GM23338 (cell line): ENCODE data around the gene ABCA13. TPM values are rescaled to one million over a fixed set of nuclear protein-coding genes. Genes with fewer than 3 reads are reported as not detected.

ENCODE experiments used
- ATAC-seq: fragments of 200-7000 bp; cut with Tn5 transposase; 3 replicates; pipeline ENCODE4 v1.9.1; 2020
- DNase-seq: peaks from one replicate; pipeline ENCODE4 v3.0.0-alpha.2; 2015; ENCODE audit warnings: low spot score
- H2AFZ ChIP-seq: fragments of 200-600 bp; sonication (generic); 2 replicates; pipeline ENCODE4 v1.8.0; 2016; ENCODE audit warnings: antibody characterized with exemption, mild to moderate bottlenecking, moderate library complexity
- H3F3A ChIP-seq: fragments of 200-600 bp; sonication (generic); replicated peaks from 2 replicates; pipeline ENCODE4 v1.8.0; 2017; ENCODE audit warnings: antibody characterized with exemption, mixed run types, low read depth
- H3K27ac ChIP-seq: fragments of 200-600 bp; sonication (generic); 2 replicates; pipeline ENCODE4 v1.6.1; 2016; ENCODE audit warnings: low read depth
- H3K27me3 ChIP-seq: fragments of 200-600 bp; sonication (generic); 2 replicates; pipeline ENCODE4 v1.8.0; 2016; ENCODE audit warnings: mild to moderate bottlenecking, mixed run types, moderate library complexity; ENCODE audit not compliant: insufficient read depth
- H3K36me3 ChIP-seq: fragments of 200-600 bp; sonication (generic); 2 replicates; pipeline ENCODE4 v1.8.0; 2016; ENCODE audit warnings: mild to moderate bottlenecking; ENCODE audit not compliant: insufficient read depth
- H3K4me1 ChIP-seq: fragments of 200-600 bp; sonication (generic); 2 replicates; pipeline ENCODE4 v1.8.0; 2016; ENCODE audit warnings: mild to moderate bottlenecking, moderate library complexity; ENCODE audit not compliant: insufficient read depth
- H3K4me2 ChIP-seq: fragments of 200-600 bp; sonication (generic); 2 replicates; pipeline ENCODE4 v1.7.1; 2017; ENCODE audit warnings: mixed run types
- H3K4me3 ChIP-seq: fragments of 200-600 bp; sonication (generic); 2 replicates; pipeline ENCODE4 v1.6.1; 2016; ENCODE audit warnings: mixed run types
- H3K79me2 ChIP-seq: fragments of 200-600 bp; sonication (generic); replicated peaks from 2 replicates; pipeline ENCODE4 v1.8.0; 2017; ENCODE audit warnings: mild to moderate bottlenecking; ENCODE audit not compliant: insufficient read depth
- H3K9me2 ChIP-seq: fragments of 200-600 bp; sonication (generic); 2 replicates; pipeline ENCODE4 v1.8.0; 2017; ENCODE audit not compliant: insufficient read depth
- H4K20me1 ChIP-seq: fragments of 200-600 bp; sonication (generic); replicated peaks from 2 replicates; pipeline ENCODE4 v1.8.0; 2017; ENCODE audit warnings: mild to moderate bottlenecking; ENCODE audit not compliant: insufficient read depth
- H3K27ac Mint-ChIP-seq: 2 replicates; pipeline ENCODE4 v1.8.0; 2020; ENCODE audit warnings: inconsistent platforms, mild to moderate bottlenecking, moderate library complexity, mixed read lengths
- H3K27me3 Mint-ChIP-seq: 3 replicates; pipeline ENCODE4 v1.8.0; 2022; ENCODE audit warnings: low read depth, mild to moderate bottlenecking, moderate library complexity, mixed read lengths, inconsistent platforms; ENCODE audit not compliant: insufficient read depth, poor library complexity
- H3K36me3 Mint-ChIP-seq: 3 replicates; pipeline ENCODE4 v1.8.0; 2021; ENCODE audit warnings: low read depth, mild to moderate bottlenecking, inconsistent platforms, moderate library complexity, mixed read lengths
- H3K4me1 Mint-ChIP-seq: 3 replicates; pipeline ENCODE4 v1.8.0; 2020; ENCODE audit warnings: mild to moderate bottlenecking, inconsistent platforms, mixed read lengths
- H3K4me3 Mint-ChIP-seq: 3 replicates; pipeline ENCODE4 v1.8.0; 2021; ENCODE audit warnings: moderate library complexity, mild to moderate bottlenecking, inconsistent platforms, mixed read lengths
- H3K9me3 Mint-ChIP-seq: 3 replicates; pipeline ENCODE4 v1.8.0; 2020; ENCODE audit warnings: moderate library complexity, mild to moderate bottlenecking, inconsistent platforms, mixed read lengths
- POLR2AphosphoS5 ChIP-seq: IDR thresholded peaks from 2 replicates; pipeline ENCODE4 v1.6.1; 2016; ENCODE audit warnings: antibody characterized with exemption, low read depth
- ZNF114 ChIP-seq: fragments of 250-450 bp; sonication (Bioruptor Pico); IDR thresholded peaks from 2 replicates; pipeline ENCODE4 v1.5.0; 2020; ENCODE audit warnings: mild to moderate bottlenecking, moderate library complexity
- polyA plus RNA-seq: library from polyadenylated mRNA; unstranded; fragments of >200 nt; fragmentation: Nextera tagmentation; extraction: Ambion mirVana; gene quantifications from 2 replicates; pipeline ENCODE4 v1.2.1, GENCODE V29; 2016
- total RNA-seq: library from RNA; depleted of rRNA; stranded (reverse); fragments of >200 nt; shearing (Covaris generic); gene quantifications from 2 replicates; pipeline ENCODE4 v1.2.3, GENCODE V29; 2014
- TF ChIP-seq, protein P1 (sequence below): IDR thresholded peaks from one replicate; pipeline ENCODE4 v1.6.1; 2018; ENCODE audit warnings: antibody characterized with exemption; ENCODE audit not compliant: unreplicated experiment
- TF ChIP-seq, protein P2 (sequence below), 2 experiments: fragments of 200-600 bp in 1 of 2; sonication (generic) in 1 of 2; conservative IDR thresholded peaks; 2 replicates each; pipeline versions ENCODE4 v1.5.1 to v1.6.1; 2016 to 2017; ENCODE audit warnings: antibody characterized with exemption in 2 of 2, low read depth in 2 of 2, mild to moderate bottlenecking in 2 of 2, moderate library complexity in 1 of 2
- TF ChIP-seq, protein P3 (sequence below): fragments of 250-450 bp; sonication (Bioruptor Pico); IDR thresholded peaks from 2 replicates; pipeline ENCODE4 v1.5.0; 2020; ENCODE audit warnings: mild to moderate bottlenecking, moderate library complexity
- TF ChIP-seq, protein P4 (sequence below): IDR thresholded peaks from 2 replicates; pipeline ENCODE4 v1.6.1; 2016; ENCODE audit warnings: antibody characterized with exemption

The ABCA13 gene
- total and polyA plus RNA-seq, 2 experiments from 2014 or later: 0.21 TPM; not detected in 1

DNA sequence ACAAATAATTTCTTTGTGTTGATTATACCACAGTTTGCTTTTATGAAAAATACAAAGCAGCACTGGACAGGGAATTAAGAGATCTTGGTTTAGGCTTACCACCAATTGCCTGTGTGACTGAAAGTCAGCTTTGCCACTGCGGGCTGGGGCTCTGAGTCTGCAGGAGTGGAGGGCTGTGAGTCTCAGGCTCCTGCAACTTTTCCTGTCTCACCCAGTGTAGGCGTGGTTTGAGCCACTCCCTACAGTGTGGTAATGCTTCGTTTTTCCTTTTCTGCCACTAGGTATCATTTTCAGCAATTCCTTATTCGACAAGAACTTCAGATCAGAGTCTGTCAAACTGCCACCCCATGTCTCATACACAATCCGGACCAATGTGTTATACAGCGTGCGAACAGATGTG is 180.6 kb downstream of the ABCA13 start:
- peaks cover 2% of the 10 kb centered on the region; the same call in 2 of the 3 replicates for H3K9me3 Mint-ChIP-seq
- Histone ChIP-seq H3K9me2 (no peaks in the 10 kb centered on the region), H3K27ac (no peak overlapping the region), H3K27me3 (no peaks in the 10 kb centered on the region), H3K79me2 (no peaks in the 10 kb centered on the region), H3K36me3 (no peaks in the 10 kb centered on the region), H3K4me2 (no peak overlapping the region), H3F3A (no peaks in the 10 kb centered on the region), H4K20me1 (no peaks in the 10 kb centered on the region), H3K4me3 (no peak overlapping the region), H2AFZ (no peak overlapping the region), H3K4me1 (no peaks in the 10 kb centered on the region)
- DNase-seq (no peak), ATAC-seq (peak; percentile 32; the same call in 2 of the 3 replicates)
- no peak overlapping the region for H3K27ac Mint-ChIP-seq
- H3K4me1 Mint-ChIP-seq: no peaks in the 10 kb centered on the region
- H3K27me3 Mint-ChIP-seq: no peaks in the 10 kb centered on the region
- H3K36me3 Mint-ChIP-seq: no peaks in the 10 kb centered on the region
- no peak overlapping the region for H3K4me3 Mint-ChIP-seq
- TF ChIP-seq POLR2AphosphoS5: no peak
- TF ChIP-seq, protein P1, sequence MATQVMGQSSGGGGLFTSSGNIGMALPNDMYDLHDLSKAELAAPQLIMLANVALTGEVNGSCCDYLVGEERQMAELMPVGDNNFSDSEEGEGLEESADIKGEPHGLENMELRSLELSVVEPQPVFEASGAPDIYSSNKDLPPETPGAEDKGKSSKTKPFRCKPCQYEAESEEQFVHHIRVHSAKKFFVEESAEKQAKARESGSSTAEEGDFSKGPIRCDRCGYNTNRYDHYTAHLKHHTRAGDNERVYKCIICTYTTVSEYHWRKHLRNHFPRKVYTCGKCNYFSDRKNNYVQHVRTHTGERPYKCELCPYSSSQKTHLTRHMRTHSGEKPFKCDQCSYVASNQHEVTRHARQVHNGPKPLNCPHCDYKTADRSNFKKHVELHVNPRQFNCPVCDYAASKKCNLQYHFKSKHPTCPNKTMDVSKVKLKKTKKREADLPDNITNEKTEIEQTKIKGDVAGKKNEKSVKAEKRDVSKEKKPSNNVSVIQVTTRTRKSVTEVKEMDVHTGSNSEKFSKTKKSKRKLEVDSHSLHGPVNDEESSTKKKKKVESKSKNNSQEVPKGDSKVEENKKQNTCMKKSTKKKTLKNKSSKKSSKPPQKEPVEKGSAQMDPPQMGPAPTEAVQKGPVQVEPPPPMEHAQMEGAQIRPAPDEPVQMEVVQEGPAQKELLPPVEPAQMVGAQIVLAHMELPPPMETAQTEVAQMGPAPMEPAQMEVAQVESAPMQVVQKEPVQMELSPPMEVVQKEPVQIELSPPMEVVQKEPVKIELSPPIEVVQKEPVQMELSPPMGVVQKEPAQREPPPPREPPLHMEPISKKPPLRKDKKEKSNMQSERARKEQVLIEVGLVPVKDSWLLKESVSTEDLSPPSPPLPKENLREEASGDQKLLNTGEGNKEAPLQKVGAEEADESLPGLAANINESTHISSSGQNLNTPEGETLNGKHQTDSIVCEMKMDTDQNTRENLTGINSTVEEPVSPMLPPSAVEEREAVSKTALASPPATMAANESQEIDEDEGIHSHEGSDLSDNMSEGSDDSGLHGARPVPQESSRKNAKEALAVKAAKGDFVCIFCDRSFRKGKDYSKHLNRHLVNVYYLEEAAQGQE: no peak
- TF ChIP-seq, protein P2, sequence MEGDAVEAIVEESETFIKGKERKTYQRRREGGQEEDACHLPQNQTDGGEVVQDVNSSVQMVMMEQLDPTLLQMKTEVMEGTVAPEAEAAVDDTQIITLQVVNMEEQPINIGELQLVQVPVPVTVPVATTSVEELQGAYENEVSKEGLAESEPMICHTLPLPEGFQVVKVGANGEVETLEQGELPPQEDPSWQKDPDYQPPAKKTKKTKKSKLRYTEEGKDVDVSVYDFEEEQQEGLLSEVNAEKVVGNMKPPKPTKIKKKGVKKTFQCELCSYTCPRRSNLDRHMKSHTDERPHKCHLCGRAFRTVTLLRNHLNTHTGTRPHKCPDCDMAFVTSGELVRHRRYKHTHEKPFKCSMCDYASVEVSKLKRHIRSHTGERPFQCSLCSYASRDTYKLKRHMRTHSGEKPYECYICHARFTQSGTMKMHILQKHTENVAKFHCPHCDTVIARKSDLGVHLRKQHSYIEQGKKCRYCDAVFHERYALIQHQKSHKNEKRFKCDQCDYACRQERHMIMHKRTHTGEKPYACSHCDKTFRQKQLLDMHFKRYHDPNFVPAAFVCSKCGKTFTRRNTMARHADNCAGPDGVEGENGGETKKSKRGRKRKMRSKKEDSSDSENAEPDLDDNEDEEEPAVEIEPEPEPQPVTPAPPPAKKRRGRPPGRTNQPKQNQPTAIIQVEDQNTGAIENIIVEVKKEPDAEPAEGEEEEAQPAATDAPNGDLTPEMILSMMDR (conservative IDR thresholded peaks at IDR 0.05; ENCODE audit: low read depth in 2 of 2): no peak

DNA sequence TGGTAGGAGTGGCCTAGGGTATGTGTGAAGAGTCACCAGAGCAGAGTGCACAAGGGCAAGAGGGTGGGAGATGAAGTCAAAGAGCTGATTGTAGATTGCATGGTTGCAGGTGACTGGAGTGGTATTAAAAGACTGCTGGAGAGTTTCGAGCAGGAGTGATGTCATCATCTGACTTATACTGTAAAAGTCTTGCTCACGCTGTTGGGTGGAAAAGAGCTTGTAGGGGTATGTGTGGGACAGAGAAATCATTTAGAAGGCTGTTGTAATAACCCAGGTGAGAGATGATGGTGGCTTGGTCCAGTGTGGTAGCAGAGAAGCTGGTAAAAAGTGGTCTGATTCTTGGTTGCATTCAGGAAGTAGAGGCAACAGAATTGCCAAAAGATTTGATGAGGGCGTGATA is 184.1 kb downstream of the ABCA13 start:
- DNase-seq: no peak
- no peak overlapping the region for H3K4me2 ChIP-seq
- no peaks in the 10 kb centered on the region for H3F3A ChIP-seq
- no peaks in the 10 kb centered on the region for H3K79me2 ChIP-seq
- ATAC-seq: no peak
- no peak overlapping the region for H3K27ac ChIP-seq
- Mint-ChIP-seq H3K27ac (no peak overlapping the region), H3K27me3 (peaks cover 2% of the 10 kb centered on the region), H3K36me3 (no peaks in the 10 kb centered on the region), H3K4me3 (no peak overlapping the region), H3K9me3 (peaks cover 2% of the 10 kb centered on the region; the same call in 2 of the 3 replicates), H3K4me1 (no peaks in the 10 kb centered on the region)
- H4K20me1 ChIP-seq: no peaks in the 10 kb centered on the region
- H3K4me3 ChIP-seq: no peak overlapping the region
- no peaks in the 10 kb centered on the region for H3K9me2 ChIP-seq
- no peaks in the 10 kb centered on the region for H3K27me3 ChIP-seq
- no peak overlapping the region for H2AFZ ChIP-seq
- H3K36me3 ChIP-seq: no peaks in the 10 kb centered on the region
- H3K4me1 ChIP-seq: no peaks in the 10 kb centered on the region
- TF ChIP-seq, protein P3, sequence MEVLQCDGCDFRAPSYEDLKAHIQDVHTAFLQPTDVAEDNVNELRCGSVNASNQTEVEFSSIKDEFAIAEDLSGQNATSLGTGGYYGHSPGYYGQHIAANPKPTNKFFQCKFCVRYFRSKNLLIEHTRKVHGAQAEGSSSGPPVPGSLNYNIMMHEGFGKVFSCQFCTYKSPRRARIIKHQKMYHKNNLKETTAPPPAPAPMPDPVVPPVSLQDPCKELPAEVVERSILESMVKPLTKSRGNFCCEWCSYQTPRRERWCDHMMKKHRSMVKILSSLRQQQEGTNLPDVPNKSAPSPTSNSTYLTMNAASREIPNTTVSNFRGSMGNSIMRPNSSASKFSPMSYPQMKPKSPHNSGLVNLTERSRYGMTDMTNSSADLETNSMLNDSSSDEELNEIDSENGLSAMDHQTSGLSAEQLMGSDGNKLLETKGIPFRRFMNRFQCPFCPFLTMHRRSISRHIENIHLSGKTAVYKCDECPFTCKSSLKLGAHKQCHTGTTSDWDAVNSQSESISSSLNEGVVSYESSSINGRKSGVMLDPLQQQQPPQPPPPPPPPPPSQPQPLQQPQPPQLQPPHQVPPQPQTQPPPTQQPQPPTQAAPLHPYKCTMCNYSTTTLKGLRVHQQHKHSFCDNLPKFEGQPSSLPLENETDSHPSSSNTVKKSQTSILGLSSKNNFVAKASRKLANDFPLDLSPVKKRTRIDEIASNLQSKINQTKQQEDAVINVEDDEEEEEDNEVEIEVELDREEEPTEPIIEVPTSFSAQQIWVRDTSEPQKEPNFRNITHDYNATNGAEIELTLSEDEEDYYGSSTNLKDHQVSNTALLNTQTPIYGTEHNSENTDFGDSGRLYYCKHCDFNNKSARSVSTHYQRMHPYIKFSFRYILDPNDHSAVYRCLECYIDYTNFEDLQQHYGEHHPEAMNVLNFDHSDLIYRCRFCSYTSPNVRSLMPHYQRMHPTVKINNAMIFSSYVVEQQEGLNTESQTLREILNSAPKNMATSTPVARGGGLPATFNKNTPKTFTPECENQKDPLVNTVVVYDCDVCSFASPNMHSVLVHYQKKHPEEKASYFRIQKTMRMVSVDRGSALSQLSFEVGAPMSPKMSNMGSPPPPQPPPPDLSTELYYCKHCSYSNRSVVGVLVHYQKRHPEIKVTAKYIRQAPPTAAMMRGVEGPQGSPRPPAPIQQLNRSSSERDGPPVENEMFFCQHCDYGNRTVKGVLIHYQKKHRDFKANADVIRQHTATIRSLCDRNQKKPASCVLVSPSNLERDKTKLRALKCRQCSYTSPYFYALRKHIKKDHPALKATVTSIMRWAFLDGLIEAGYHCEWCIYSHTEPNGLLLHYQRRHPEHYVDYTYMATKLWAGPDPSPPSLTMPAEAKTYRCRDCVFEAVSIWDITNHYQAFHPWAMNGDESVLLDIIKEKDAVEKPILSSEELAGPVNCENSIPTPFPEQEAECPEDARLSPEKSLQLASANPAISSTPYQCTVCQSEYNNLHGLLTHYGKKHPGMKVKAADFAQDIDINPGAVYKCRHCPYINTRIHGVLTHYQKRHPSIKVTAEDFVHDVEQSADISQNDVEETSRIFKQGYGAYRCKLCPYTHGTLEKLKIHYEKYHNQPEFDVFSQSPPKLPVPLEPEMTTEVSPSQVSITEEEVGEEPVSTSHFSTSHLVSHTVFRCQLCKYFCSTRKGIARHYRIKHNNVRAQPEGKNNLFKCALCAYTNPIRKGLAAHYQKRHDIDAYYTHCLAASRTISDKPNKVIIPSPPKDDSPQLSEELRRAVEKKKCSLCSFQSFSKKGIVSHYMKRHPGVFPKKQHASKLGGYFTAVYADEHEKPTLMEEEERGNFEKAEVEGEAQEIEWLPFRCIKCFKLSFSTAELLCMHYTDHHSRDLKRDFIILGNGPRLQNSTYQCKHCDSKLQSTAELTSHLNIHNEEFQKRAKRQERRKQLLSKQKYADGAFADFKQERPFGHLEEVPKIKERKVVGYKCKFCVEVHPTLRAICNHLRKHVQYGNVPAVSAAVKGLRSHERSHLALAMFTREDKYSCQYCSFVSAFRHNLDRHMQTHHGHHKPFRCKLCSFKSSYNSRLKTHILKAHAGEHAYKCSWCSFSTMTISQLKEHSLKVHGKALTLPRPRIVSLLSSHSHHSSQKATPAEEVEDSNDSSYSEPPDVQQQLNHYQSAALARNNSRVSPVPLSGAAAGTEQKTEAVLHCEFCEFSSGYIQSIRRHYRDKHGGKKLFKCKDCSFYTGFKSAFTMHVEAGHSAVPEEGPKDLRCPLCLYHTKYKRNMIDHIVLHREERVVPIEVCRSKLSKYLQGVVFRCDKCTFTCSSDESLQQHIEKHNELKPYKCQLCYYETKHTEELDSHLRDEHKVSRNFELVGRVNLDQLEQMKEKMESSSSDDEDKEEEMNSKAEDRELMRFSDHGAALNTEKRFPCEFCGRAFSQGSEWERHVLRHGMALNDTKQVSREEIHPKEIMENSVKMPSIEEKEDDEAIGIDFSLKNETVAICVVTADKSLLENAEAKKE (CRISPR knock-in tag): no peak
- TF ChIP-seq ZNF114: no peak
- TF ChIP-seq, protein P4, sequence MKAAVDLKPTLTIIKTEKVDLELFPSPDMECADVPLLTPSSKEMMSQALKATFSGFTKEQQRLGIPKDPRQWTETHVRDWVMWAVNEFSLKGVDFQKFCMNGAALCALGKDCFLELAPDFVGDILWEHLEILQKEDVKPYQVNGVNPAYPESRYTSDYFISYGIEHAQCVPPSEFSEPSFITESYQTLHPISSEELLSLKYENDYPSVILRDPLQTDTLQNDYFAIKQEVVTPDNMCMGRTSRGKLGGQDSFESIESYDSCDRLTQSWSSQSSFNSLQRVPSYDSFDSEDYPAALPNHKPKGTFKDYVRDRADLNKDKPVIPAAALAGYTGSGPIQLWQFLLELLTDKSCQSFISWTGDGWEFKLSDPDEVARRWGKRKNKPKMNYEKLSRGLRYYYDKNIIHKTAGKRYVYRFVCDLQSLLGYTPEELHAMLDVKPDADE: no peak
- TF ChIP-seq, protein P2 (conservative IDR thresholded peaks at IDR 0.05; ENCODE audit: low read depth in 2 of 2): no peak
